Brain microvascular endothelial cell (primary cell): ENCODE measurements around the gene SF3B2.

ENCODE experiments used
- DNase-seq: peaks from one replicate; pipeline ENCODE4 v3.0.0-alpha.2; 2020
- H3K27ac ChIP-seq: fragments of 250-450 bp; sonication (Bioruptor Pico); 2 replicates; pipeline ENCODE4 v1.5.1; 2020; ENCODE audit warnings: mild to moderate bottlenecking, moderate library complexity
- H3K27me3 ChIP-seq: fragments of 250-450 bp; sonication (Bioruptor Pico); replicated peaks from 2 replicates; pipeline ENCODE4 v1.5.1; 2020; ENCODE audit warnings: mild to moderate bottlenecking
- H3K36me3 ChIP-seq: fragments of 250-450 bp; sonication (Bioruptor Pico); replicated peaks from 2 replicates; pipeline ENCODE4 v1.5.1; 2020; ENCODE audit warnings: mild to moderate bottlenecking
- H3K4me3 ChIP-seq: 2 replicates; pipeline ENCODE4 v1.5.1; 2011; ENCODE audit warnings: low read depth, mild to moderate bottlenecking, control low read depth, low read length, moderate library complexity
- CTCF ChIP-seq: IDR thresholded peaks from 2 replicates; pipeline ENCODE4 v1.5.1; 2011; ENCODE audit warnings: low read depth, mild to moderate bottlenecking, moderate library complexity, low read length, control low read depth, inconsistent platforms; ENCODE audit errors: missing control alignments
- in situ Hi-C: cut with HindIII; loops from 2 replicates; pipeline ENCODE4 v1.10.0; 2017; ENCODE audit warnings: low sequenced_read_pairs, low pct_ligation_motif_present

Gene SF3B2

DNA sequence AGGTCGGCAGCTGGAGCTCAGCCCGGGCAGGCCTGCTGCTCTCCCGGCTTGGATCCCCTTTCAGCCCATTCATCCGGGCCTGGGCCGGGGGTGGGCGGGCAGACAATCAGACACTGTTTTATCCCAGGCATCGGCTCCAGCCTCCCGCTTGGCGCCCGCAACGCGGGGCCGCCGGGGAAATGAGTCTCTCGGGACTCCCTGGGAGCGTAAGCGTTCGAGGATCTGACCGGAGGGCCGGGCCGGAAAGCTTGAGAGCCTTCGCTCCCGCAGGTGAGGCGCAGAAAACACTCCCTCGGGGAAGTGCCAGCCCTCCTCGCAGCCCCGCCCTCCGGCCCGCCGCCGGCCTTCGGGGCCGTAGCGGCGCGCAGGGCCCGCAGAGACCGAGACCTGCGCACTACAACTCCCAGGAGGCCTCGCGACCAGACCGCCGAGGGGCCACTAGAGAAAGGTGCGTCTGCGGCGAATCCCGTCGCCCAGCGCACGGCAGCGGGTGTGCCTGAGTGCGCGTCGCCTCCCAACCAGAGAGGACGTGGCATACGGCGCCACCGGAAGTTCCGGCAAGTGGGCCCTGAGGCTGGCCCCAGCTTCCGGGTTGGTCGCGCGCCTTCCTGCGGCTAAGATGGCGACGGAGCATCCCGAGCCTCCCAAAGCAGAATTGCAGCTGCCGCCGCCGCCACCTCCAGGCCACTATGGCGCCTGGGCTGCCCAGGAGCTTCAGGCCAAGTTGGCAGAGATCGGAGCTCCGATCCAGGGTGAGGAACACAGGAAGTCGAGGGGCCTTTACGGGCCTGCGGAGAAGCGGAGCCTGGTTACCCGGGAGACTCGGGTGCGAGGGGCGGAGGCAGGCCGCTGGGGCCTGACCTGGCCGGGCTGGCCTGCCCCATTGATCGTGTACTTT lies at the start of gene SF3B2:
Gene SF3B2 (plus strand): TSS at position 599 of the 898 bp plus-strand sequence. CDS start 21 bp downstream, at position 620.
- TF ChIP-seq CTCF = no peak
- peaks cover 30% of the 10 kb centered on the region for H3K36me3 ChIP-seq
- H3K4me3 ChIP-seq = peak within 1 kb of the TSS; percentile 94
- no peaks in the 10 kb centered on the region for H3K27me3 ChIP-seq
- peak within 1 kb of the TSS; percentile 71 for H3K27ac ChIP-seq
- peak; percentile 97 for DNase-seq
- in situ Hi-C loops = no loop called here

- in situ Hi-C loops = no loop called here
- Histone ChIP-seq H3K4me3 (peak overlapping the region; percentile 99), H3K36me3 (peaks cover 34% of the 10 kb centered on the region), H3K27ac (peak overlapping the region; percentile 87), H3K27me3 (no peaks in the 10 kb centered on the region)
- no peak for TF ChIP-seq CTCF
- DNase-seq = no peak
Observed at GRCh38 chr11:66002648-66003225, 49.4 kb upstream of the SF3B2 start.

- Histone ChIP-seq H3K27me3 (no peaks in the 10 kb centered on the region), H3K27ac (no peak overlapping the region), H3K4me3 (peak overlapping the region; percentile 99), H3K36me3 (peaks cover 30% of the 10 kb centered on the region)
- TF ChIP-seq CTCF = no peak
- in situ Hi-C loops = no loop called here
- no peak for DNase-seq
Observed at GRCh38 chr11:66003291-66003690, 48.9 kb upstream of the SF3B2 start.

DNA sequence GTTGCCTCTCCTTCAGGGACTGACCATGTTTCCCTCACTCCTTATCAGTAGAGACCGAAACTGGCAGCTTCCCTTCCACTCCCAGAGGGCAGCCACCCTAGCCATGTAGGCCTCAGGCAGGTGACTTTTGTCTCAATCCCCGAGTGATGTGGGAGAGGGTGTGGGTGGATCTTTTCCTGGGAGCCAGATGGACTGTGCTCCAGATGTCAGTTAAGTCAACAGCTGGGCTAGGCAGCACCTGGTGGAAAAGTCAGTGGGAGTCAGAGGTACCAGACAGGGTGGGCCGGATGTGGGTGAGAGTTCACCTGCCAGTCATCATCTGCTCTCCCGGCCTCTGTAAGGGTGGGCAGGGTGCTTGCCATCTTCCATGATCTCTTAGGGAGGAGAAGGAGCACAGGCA lies 48.0 kb upstream of the SF3B2 start:
- peaks cover 21% of the 10 kb centered on the region for H3K36me3 ChIP-seq
- H3K27me3 ChIP-seq = no peaks in the 10 kb centered on the region
- H3K27ac ChIP-seq = no peak overlapping the region
- no peak for TF ChIP-seq CTCF
- no peak overlapping the region for H3K4me3 ChIP-seq
- in situ Hi-C loops = no loop called here
- no peak for DNase-seq

DNA sequence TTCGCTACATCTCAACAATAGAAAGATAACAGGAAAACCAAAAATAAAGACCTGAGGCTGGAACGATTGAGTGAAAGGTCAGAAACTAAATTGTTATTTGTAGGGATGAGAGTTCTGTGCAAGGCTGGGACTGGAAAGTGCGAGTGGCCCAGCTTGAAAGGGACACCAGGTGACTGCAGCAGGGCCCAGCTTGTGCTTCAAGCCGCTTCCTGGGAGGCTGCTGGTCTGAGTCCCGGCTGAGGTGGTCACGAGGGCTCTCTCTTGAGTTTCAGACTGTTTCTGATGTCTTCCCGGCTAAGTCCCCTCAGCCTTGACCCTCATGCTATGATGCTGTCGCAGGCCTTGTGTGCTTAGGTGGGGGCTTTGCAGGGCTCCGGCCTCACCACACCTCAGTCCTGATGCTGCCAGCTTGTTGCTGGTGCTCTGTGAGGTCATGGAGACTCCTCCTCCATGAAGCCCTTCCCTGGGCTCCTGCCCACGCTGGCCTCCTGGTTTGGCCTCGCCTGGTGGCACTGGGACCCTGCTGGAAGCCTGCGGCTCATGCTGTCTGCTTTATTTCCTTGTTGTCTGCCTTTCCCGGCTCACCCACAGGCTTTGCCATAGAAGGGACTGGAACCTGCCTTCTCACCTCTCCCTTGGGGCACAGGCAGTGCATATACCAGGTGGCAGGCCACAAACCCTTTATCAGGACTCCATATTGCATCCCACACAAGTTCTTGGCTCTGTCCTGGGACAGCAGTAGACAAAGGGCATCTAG lies 45.9 kb upstream of the SF3B2 start:
- TF ChIP-seq CTCF = no peak
- Histone ChIP-seq H3K27me3 (no peaks in the 10 kb centered on the region), H3K36me3 (peaks cover 8% of the 10 kb centered on the region), H3K4me3 (no peak overlapping the region), H3K27ac (no peak overlapping the region)
- in situ Hi-C loops = no loop called here
- DNase-seq = no peak
